GM18909 (cell line): ENCODE data around the gene ROPN1B.

ENCODE experiments used
- ATAC-seq: cut with Tn5 transposase; IDR thresholded peaks from one replicate; pipeline ENCODE4 v1.9.1; 2021; ENCODE audit warnings: mild to moderate bottlenecking; ENCODE audit not compliant: unreplicated experiment, poor library complexity

ROPN1B gene

GRCh38 chr3:126003447-126004190 lies 34.6 kb downstream of the ROPN1B start:
- no peak for ATAC-seq

- no peak for ATAC-seq
Measured at GRCh38 chr3:126004217-126004616, 35.2 kb downstream of the ROPN1B start.

- ATAC-seq: no peak
Measured at GRCh38 chr3:126004692-126005091, 35.7 kb downstream of the ROPN1B start.

GRCh38 chr3:126005951-126006350 lies 37.0 kb downstream of the ROPN1B start:
- ATAC-seq: no peak

DNA sequence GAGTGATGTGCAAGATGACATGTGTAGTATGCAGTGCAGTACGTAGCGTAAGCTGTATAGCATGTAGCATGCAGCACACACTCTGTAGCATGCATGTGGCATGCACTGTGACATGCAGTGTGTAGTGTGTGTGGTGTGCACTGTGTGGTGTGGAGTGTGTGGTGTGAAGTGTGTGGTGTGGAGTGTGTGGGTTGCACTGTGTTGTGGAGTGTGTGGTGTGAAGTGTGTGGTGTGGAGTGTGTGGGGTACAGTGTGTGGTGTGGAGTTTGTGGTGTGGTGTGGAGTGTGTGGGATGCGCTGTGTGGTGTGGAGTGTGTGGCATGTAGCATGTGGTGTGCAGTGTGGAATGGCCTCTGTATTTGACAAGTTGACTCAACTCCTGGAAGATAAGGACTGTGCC lies 39.2 kb downstream of the ROPN1B start:
- no peak for ATAC-seq

DNA sequence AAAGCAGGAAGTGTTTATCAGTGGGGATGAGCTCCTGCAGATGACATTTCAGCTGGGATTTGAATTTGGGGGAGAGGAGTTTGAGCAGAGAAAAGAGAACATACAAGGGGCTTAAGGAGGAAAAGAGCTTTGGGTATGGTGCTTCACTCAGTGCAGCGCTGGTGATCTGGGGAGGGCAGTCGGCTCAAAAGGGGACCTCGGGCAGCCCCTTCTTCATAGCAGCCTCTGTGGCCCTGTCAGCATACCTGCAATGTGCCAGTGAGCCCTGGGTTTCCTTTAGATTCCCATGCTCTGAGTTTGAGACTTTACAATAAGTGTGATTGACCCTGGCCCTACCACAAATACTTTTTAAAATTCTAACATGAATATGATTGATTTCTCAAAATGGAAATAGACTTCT lies 40.2 kb downstream of the ROPN1B start:
- no peak for ATAC-seq

GRCh38 chr3:126013751-126014156 lies 44.8 kb downstream of the ROPN1B start:
- no peak for ATAC-seq

- ATAC-seq: no peak
Measured at GRCh38 chr3:126014252-126014651, 45.3 kb downstream of the ROPN1B start.

DNA sequence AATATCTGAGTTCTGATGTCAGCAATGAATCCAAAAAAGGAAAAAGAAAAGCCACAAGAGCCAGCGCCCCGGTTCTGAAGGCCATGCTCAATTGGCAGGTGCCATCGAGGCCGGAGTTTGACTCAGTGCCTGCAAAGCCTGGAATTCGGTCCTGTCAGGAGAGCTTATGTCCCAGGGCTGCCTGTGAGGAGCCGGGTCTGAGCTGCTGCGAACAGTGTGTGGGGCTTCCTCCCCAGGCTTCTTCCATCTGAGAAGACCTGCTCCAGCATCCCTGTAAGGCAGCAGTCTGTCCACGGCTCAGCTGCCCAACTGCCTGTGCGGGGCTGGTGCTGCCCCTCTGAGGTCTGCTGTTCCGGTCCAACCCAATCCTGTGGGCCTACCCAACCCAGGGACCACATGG lies 46.1 kb downstream of the ROPN1B start:
- no peak for ATAC-seq

DNA sequence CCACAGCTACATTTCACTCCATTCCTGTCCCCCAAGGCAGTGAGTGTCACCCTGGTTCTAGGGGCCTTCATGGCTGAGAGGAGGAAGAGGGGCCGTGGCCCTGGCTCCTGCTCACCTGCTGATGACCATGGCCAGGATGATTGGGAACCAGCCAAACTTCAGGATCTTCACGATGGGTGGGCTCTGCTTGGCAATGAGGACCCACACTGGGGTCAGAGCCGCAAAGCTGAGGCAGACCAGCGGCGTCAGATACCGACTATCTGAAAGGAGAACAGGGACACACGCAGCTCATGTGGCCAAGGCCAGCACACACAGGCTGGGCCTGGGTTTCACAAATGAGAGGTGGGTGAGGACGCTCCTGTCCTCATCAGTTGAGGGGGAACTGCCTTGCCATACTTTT lies 47.6 kb downstream of the ROPN1B start:
- no peak for ATAC-seq

GRCh38 chr3:126017362-126017761 lies 48.4 kb downstream of the ROPN1B start:
- ATAC-seq: no peak

DNA sequence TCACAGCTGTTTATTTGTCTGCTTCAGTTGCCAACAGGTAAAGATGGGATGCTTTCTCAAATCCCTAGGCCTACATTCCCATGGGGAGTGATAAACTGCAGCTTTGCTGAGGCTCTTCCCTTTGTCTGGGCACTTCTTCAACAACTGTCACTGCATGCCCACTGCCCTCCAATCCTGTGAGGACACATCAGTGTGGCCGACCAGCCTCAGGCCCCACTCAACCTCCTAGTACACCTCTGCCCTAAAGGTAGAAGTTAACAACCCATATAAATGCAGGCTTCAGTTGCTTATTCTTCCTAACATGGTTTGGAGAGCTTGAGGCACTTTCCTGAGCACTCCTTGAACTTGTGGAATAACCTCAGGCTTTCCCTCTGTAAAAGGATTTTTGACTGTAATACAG lies 49.6 kb downstream of the ROPN1B start:
- ATAC-seq: no peak

GRCh38 chr3:126018995-126019394 lies 50.0 kb downstream of the ROPN1B start:
- no peak for ATAC-seq

DNA sequence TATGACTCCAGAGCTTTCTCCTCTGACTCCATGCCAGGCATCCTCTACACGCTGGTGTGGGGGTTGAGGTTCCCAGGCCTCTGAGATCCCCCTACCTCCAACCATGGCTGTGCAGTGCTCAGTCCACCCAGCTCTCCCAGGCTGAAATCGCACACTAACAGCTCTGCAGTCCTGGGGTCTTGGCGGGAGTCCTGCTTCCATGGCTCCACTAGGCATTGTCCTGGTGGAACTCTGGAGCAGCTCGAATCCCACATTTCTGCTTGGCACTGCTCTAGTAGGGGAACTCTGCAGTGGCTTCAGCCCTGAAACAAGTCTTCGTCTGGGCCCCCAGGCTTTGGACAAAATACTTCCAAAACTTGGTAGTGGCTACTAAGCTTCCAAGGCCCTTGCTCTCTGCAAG lies 50.7 kb downstream of the ROPN1B start:
- no peak for ATAC-seq

- ATAC-seq: no peak
Measured at GRCh38 chr3:126021224-126021623, 52.2 kb downstream of the ROPN1B start.

GRCh38 chr3:126021702-126022101 lies 52.7 kb downstream of the ROPN1B start:
- no peak for ATAC-seq

DNA sequence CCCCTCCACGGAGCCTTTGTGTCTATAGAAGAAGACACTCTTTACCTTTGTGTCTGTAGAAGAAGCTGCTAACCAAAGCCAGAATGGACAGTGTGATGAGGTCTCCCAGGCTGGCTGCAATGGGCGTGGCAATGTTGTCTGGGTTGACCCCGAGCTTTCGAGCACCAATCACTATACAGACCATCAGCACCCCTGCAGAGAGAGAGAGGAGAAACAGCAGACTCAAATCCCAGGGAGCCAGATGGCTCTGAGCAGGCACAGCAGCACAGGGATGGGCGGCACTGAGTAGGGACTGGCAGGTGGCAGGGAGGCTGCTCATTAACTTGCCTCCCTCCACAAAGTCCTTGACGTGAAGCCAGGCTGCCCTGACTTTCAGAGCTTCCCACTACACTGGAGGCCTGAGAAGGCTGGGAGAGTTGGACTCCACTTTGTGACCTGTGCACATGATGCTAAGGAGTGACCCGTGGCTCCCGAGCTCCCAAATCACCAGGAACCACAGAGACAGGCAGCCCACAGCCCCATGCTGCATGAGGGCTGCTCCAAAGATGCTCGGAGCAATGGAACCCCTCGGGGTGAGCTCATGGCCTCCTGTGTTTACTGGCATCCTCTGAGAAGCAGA lies 53.9 kb downstream of the ROPN1B start:
- ATAC-seq: no peak

GRCh38 chr3:126023390-126023789 lies 54.4 kb downstream of the ROPN1B start:
- ATAC-seq: no peak

DNA sequence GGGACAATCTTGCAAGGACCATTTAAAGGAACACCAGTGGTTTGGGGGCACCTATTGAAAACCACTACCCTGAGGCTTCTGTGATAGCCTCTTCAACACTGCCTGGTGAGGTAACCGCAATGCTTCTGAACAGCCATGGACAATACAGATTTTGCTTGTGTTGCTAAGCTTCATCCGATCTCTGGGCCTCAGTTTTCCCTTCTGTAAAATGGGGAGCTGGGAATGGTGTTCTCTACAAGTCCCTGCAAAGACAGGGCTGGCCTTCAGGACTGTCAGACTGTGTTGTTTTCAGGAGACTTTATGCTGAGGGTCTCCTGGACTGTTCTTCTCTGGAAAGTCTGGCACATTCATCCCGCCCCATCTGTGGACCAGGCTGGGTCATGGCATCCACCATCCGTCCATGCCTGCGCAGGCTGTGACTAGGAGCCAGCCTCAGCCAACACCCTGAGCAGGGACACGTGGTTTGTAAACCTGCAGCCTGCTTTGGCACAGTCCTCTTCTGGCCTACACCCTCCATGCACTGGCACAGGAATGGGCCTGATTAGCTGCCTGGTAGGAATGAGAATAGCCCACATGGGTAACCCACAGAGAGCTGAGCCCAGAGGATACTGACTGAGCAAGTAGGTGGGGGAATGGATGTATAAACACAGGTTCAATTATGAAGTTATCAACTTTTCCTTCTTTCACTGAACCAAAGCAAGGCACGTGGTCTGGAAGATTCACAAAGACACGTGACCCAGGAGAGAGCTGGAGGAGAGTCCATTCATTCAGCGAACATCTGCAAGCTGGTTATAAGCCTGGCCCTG lies 55.3 kb downstream of the ROPN1B start:
- no peak for ATAC-seq

DNA sequence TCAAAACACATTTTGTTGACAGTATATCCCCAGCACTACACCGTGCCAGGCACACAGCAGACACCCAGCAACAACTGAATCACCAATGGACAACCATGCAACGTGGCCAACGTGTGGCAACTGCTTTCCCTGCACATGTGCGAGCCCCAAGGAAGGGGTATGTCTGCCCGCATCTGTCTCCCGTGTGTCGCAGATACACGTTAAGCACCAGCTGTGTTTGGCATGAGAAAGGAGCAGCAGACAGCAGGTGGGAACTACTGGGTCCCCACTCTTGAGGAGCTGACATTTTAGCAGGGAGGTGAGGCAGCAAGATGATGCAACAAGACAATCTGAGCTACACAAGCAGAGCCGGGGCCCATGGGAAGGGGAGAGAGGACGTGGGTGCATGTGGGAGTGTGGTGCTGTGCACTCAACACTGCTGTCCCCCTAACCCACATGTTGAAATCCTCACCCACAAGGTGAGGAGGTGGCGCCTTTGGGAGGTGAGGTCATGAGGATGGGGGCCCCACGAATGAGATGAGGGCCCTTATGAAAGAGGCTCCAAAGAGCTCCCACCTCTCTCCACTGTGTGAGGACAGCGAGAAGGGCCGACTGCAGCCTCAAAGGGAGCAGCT lies 56.2 kb downstream of the ROPN1B start:
- ATAC-seq: no peak

- ATAC-seq: no peak
Measured at GRCh38 chr3:126025862-126026261, 56.9 kb downstream of the ROPN1B start.
